ENCODE results near the gene NLGN1.

Gene NLGN1

GRCh38 chr3:174046311-174046710 is 648.8 kb downstream of the NLGN1 start:
- no peak for FAIRE-seq
- no peak for DNase-seq (ENCODE audit: insufficient read length, low spot score)

- FAIRE-seq, result no peak
- no peak for DNase-seq (ENCODE audit: insufficient read length, low spot score)
These were observed 651.9 kb downstream of the NLGN1 start for GRCh38 chr3:174049472-174049871.

GRCh38 chr3:174051191-174051590 is 653.6 kb downstream of the NLGN1 start:
- no peak for DNase-seq (ENCODE audit: insufficient read length, low spot score)
- no peak for FAIRE-seq

- FAIRE-seq, result no peak
- DNase-seq (ENCODE audit: insufficient read length, low spot score), result no peak
These were observed 661.3 kb downstream of the NLGN1 start for GRCh38 chr3:174058804-174059203.

GRCh38 chr3:174060431-174060830 is 662.9 kb downstream of the NLGN1 start:
- no peak for DNase-seq (ENCODE audit: insufficient read length, low spot score)
- no peak for FAIRE-seq

GRCh38 chr3:174061162-174061561 is 663.6 kb downstream of the NLGN1 start:
- no peak for DNase-seq (ENCODE audit: insufficient read length, low spot score)
- no peak for FAIRE-seq

GRCh38 chr3:174061731-174062130 is 664.2 kb downstream of the NLGN1 start:
- FAIRE-seq, result no peak
- no peak for DNase-seq (ENCODE audit: insufficient read length, low spot score)

- no peak for FAIRE-seq
- DNase-seq (ENCODE audit: insufficient read length, low spot score), result no peak
These were observed 665.4 kb downstream of the NLGN1 start for GRCh38 chr3:174062923-174063322.

GRCh38 chr3:174068035-174068434 is 670.5 kb downstream of the NLGN1 start:
- FAIRE-seq, result no peak

GRCh38 chr3:174072675-174073074 is 675.1 kb downstream of the NLGN1 start:
- FAIRE-seq, result no peak
- no peak for DNase-seq (ENCODE audit: insufficient read length, low spot score)

More at GRCh38 chr3:174068035-174068434, 670.5 kb downstream of the NLGN1 start:
- DNase-seq (ENCODE audit: insufficient read length, low spot score), result no peak

GRCh38 chr3:174083706-174084105 is 686.2 kb downstream of the NLGN1 start:
- FAIRE-seq, result no peak
- DNase-seq (ENCODE audit: insufficient read length, low spot score), result no peak

GRCh38 chr3:174089592-174089991 is 692.0 kb downstream of the NLGN1 start:
- DNase-seq (ENCODE audit: insufficient read length, low spot score) (no peak), FAIRE-seq (no peak)

- no peak for FAIRE-seq
- DNase-seq (ENCODE audit: insufficient read length, low spot score), result no peak
These were observed 697.1 kb downstream of the NLGN1 start for GRCh38 chr3:174094669-174095068.

- FAIRE-seq (no peak), DNase-seq (ENCODE audit: insufficient read length, low spot score) (no peak)
These were observed 700.1 kb downstream of the NLGN1 start for GRCh38 chr3:174097686-174098085.

GRCh38 chr3:174098746-174099145 is 701.2 kb downstream of the NLGN1 start:
- DNase-seq (ENCODE audit: insufficient read length, low spot score) (no peak), FAIRE-seq (no peak)

- DNase-seq (ENCODE audit: insufficient read length, low spot score) (no peak), FAIRE-seq (no peak)
These were observed 702.2 kb downstream of the NLGN1 start for GRCh38 chr3:174099724-174100123.

- FAIRE-seq, result no peak
- no peak for DNase-seq (ENCODE audit: insufficient read length, low spot score)
These were observed 703.2 kb downstream of the NLGN1 start for GRCh38 chr3:174100744-174101143.

GRCh38 chr3:174101244-174101643 is 703.7 kb downstream of the NLGN1 start:
- DNase-seq (ENCODE audit: insufficient read length, low spot score) (no peak), FAIRE-seq (no peak)

GRCh38 chr3:174102274-174102673 is 704.7 kb downstream of the NLGN1 start:
- no peak for FAIRE-seq
- no peak for DNase-seq (ENCODE audit: insufficient read length, low spot score)

- FAIRE-seq (no peak), DNase-seq (ENCODE audit: insufficient read length, low spot score) (no peak)
These were observed 705.3 kb downstream of the NLGN1 start for GRCh38 chr3:174102866-174103265.

- no peak for FAIRE-seq
- DNase-seq (ENCODE audit: insufficient read length, low spot score), result no peak
These were observed 713.2 kb downstream of the NLGN1 start for GRCh38 chr3:174110761-174111160.

- DNase-seq (ENCODE audit: insufficient read length, low spot score), result no peak
- no peak for FAIRE-seq
These were observed 714.2 kb downstream of the NLGN1 start for GRCh38 chr3:174111776-174112175.

- no peak for DNase-seq (ENCODE audit: insufficient read length, low spot score)
- no peak for FAIRE-seq
These were observed 718.9 kb downstream of the NLGN1 start for GRCh38 chr3:174116421-174116820.

- DNase-seq (ENCODE audit: insufficient read length, low spot score) (no peak), FAIRE-seq (no peak)
These were observed 723.5 kb downstream of the NLGN1 start for GRCh38 chr3:174120997-174121396.

All from HTR-8/SVneo (cell line).